ENCODE data around the gene LRP1-AS.

Gene LRP1-AS

DNA sequence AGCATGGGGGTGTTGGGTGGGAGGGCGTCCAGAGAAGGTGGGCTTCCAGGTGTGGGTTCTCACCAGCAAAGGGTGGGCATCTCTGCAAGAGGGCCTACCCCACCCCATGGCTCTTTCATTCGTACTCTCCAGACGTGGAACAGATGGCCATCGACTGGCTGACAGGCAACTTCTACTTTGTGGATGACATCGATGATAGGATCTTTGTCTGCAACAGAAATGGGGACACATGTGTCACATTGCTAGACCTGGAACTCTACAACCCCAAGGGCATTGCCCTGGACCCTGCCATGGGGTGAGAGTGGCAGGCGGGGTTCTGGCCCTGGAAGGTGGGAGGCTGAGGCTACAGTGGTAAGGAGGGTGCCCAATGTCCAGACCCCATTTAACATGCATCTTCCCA, 6.7 kb upstream of the LRP1-AS start:
- TF ChIP-seq, protein P1, sequence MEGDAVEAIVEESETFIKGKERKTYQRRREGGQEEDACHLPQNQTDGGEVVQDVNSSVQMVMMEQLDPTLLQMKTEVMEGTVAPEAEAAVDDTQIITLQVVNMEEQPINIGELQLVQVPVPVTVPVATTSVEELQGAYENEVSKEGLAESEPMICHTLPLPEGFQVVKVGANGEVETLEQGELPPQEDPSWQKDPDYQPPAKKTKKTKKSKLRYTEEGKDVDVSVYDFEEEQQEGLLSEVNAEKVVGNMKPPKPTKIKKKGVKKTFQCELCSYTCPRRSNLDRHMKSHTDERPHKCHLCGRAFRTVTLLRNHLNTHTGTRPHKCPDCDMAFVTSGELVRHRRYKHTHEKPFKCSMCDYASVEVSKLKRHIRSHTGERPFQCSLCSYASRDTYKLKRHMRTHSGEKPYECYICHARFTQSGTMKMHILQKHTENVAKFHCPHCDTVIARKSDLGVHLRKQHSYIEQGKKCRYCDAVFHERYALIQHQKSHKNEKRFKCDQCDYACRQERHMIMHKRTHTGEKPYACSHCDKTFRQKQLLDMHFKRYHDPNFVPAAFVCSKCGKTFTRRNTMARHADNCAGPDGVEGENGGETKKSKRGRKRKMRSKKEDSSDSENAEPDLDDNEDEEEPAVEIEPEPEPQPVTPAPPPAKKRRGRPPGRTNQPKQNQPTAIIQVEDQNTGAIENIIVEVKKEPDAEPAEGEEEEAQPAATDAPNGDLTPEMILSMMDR (IDR thresholded peaks at IDR 0.05) = no peak
- Histone ChIP-seq H3K36me3 (no peaks in the 10 kb centered on the region), H3K27ac (no peak overlapping the region)

DNA sequence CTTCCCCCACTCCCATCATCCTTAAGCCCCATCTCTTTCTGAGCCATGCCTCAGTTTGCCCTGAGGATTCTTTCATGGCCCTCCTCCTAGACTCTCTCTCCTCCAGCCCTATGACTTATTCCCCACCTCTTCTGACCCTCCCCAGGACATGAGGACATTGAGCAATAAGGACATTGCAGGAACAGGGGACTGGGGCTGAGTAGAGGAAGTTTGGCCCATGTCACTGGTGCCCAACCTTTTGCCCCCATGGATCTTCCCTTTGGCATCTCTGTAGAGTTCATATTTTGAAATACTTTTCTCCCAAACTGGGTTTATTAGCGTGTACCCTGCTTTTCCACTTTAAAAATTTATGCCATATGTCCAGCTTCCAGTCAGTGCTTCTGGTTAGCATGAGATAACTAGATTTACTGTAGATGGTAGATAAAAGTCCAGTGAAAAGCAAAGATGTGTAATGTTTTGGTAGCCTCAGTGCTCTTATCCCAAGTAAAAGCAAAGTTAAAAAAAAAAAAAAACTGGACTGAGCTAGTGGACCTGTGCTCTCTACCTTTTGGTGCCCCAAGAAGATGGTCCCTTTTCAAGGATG, 6.1 kb upstream of the LRP1-AS start:
- Histone ChIP-seq H3K9me3 (no peaks in the 10 kb centered on the region), H3K27me3 (peaks cover 11% of the 10 kb centered on the region), H3K4me3 (ENCODE audit: low read depth in 1 of 2, low read length in 1 of 2) (no peak overlapping the region), H3K27ac (no peak overlapping the region), H3K4me1 (ENCODE audit: control insufficient read depth in 1 of 2, insufficient read depth in 1 of 2, low read depth in 1 of 2, low read length in 1 of 2) (peaks cover 11 to 15% of the 10 kb centered on the region in 2 experiments), H3K36me3 (no peaks in the 10 kb centered on the region)
- TF ChIP-seq, protein P1 (IDR thresholded peaks at IDR 0.05) = no peak

More for the DNA sequence above, 6.7 kb upstream of the LRP1-AS start:
- H3K4me1 ChIP-seq (ENCODE audit: control insufficient read depth in 1 of 2, insufficient read depth in 1 of 2, low read depth in 1 of 2, low read length in 1 of 2) = peaks cover 5 to 10% of the 10 kb centered on the region in 2 experiments
- no peaks in the 10 kb centered on the region for H3K9me3 ChIP-seq
- H3K27me3 ChIP-seq = peaks cover 11% of the 10 kb centered on the region
- H3K4me3 ChIP-seq (ENCODE audit: low read depth in 1 of 2, low read length in 1 of 2) = no peak overlapping the region

DNA sequence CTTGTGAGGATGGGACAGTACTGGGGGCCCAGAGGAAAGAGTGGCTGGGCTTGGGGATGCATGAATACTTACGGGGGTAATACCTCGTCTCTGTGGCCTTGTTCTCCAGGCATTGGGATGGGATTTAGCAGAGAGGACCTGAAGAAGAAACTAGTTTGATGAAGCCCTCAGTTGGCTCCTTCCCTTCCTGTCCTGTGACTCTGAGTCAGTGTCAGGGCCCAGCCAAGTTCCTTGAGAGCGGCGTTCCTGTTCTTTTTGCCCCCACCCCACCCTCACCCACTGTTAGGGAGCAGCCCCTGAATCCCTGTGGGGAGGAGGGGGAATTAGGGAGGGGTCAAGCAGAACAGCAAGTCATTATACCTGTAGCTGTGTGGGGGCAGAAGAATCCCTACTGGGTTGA, 5.2 kb upstream of the LRP1-AS start:
- Histone ChIP-seq H3K4me1 (ENCODE audit: control insufficient read depth in 1 of 2, insufficient read depth in 1 of 2, low read depth in 1 of 2, low read length in 1 of 2) (peaks cover 11 to 16% of the 10 kb centered on the region in 2 experiments), H3K36me3 (no peaks in the 10 kb centered on the region), H3K27ac (no peak overlapping the region), H3K27me3 (peaks cover 11% of the 10 kb centered on the region), H3K9me3 (no peaks in the 10 kb centered on the region), H3K4me3 (ENCODE audit: low read depth in 1 of 2, low read length in 1 of 2) (no peak overlapping the region)
- TF ChIP-seq, protein P1 (IDR thresholded peaks at IDR 0.05) = no peak

DNA sequence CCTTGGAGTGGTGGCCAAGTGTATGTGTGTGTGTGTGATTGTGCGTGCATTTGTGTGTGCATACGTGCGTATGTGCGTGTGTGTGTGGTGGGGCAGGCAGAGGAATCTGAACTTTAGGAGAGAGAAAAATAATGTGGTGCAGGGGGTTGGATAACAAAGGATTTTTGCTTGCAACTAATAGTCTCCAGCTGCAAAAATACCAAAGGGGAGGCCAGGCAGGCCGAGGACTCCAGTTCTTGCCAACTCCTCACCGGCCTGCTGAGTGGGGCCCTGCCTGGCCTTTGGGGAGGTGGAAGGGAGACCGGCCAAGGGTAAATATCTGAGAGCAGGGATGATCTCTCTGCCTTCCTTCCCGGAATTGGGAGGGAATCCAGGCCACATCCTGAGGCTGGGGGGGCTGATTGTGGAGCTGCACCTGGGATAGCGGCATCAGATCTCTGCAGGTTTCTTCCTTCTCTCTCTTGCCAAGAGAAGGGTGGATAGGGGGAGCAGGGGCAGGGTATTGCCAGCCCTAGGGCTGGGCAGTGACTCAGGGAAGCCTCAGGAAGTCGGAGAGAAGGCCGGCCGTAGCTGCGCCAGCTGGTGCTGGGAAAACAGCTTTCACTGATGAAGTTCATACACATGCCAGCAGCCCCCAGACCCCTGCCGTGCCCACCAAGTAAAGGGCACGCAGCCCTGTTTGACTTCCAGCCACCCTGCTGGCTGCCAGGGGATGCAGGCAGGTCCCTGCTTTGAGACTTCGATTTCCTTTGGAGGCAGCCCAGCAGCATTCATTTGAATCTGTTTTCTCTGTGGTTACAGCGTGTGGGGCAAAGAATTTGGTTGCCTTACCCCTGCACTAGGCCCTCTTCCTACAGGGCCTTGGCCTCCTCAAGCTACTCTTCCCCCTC, 4.6 kb upstream of the LRP1-AS start:
- Histone ChIP-seq H3K4me1 (ENCODE audit: control insufficient read depth in 1 of 2, insufficient read depth in 1 of 2, low read depth in 1 of 2, low read length in 1 of 2) (peaks cover 11 to 16% of the 10 kb centered on the region in 2 experiments), H3K9me3 (no peaks in the 10 kb centered on the region), H3K4me3 (ENCODE audit: low read depth in 1 of 2, low read length in 1 of 2) (no peak overlapping the region), H3K27ac (no peak overlapping the region), H3K27me3 (peaks cover 8% of the 10 kb centered on the region), H3K36me3 (no peaks in the 10 kb centered on the region)
- TF ChIP-seq, protein P1 (IDR thresholded peaks at IDR 0.05) = no peak

DNA sequence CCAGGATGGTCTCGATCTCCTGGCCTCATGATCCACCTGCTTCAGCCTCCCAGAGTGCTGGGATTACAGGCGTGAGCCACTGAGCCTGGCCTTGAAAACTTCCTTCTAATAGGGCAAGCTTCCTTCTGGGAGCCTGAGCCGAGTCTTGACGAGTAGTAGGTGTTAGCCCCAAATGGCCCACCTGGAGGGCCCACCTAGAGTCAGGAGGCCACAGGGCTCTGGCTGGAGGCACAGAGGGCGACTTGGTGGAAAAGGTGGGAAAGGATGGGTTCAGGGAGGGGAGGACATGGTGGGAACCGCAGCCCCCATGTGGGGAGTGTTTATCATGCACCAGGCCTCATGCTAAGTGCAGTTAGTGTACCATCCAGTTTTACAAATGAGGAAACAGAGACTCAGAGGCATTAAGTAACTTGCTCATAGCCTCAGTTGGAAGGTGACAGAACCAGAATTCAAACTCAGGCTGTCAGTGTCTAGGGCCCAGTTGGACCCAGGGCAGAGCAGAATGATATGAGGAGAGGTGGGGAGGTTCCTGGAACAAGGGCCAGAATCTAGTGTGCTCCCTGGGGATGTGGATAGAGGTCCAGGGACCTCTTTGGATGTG, 3.1 kb upstream of the LRP1-AS start:
- Histone ChIP-seq H3K4me1 (ENCODE audit: control insufficient read depth in 1 of 2, insufficient read depth in 1 of 2, low read depth in 1 of 2, low read length in 1 of 2) (peaks cover 11 to 16% of the 10 kb centered on the region in 2 experiments), H3K36me3 (no peaks in the 10 kb centered on the region), H3K9me3 (no peaks in the 10 kb centered on the region), H3K4me3 (ENCODE audit: low read depth in 1 of 2, low read length in 1 of 2) (no peak overlapping the region), H3K27me3 (no peaks in the 10 kb centered on the region), H3K27ac (no peak overlapping the region)
- TF ChIP-seq, protein P1 (IDR thresholded peaks at IDR 0.05) = no peak
